Panc1 (cell line): ENCODE results near the gene GRK2. TPM values are rescaled to one million over a fixed set of nuclear protein-coding genes. Genes with fewer than 3 reads are reported as not detected.

ENCODE experiments used
- ATAC-seq: fragments of 200-7000 bp; cut with Tn5 transposase; 2 replicates; pipeline ENCODE4 v1.9.1; 2020; ENCODE audit warnings: mild to moderate bottlenecking, moderate library complexity
- BruUV-seq: library from RNA; stranded (reverse); fragments of 400-500 nt; replicated peaks from 2 replicates; lab custom pipeline; 2021; lab: Mats Ljungman, UMichigan
- CTCF ChIA-PET: fragments of 300-600 bp; sonication (Branson Sonifier 250); formaldehyde crosslinking; loops from one replicate; lab custom pipeline; 2022; ENCODE audit warnings: antibody characterized with exemption; lab: Charles Lee
- POLR2A ChIA-PET: fragments of 300-600 bp; sonication (Branson Sonifier 250); formaldehyde crosslinking; loops from one replicate; lab custom pipeline; 2022; ENCODE audit warnings: antibody characterized with exemption; lab: Charles Lee
- DNase-seq: peaks from one replicate; pipeline ENCODE4 v3.0.0-alpha.2; 2010; ENCODE audit warnings: low read depth, low spot score
- H3K27ac ChIP-seq: 2 replicates; pipeline ENCODE4 v1.5.1; 2011; ENCODE audit warnings: mild to moderate bottlenecking, low read length, inconsistent platforms
- H3K27me3 ChIP-seq: fragments of 200-500 bp; sonication (Bioruptor generic); 2 replicates; pipeline ENCODE4 v1.6.0; 2014; ENCODE audit warnings: low read length, inconsistent platforms; ENCODE audit not compliant: control insufficient read depth, insufficient read depth
- H3K36me3 ChIP-seq: fragments of 200-500 bp; sonication (Bioruptor generic); 2 replicates; pipeline ENCODE4 v1.5.1; 2014; ENCODE audit warnings: inconsistent platforms, mild to moderate bottlenecking, low read length, moderate library complexity; ENCODE audit not compliant: control insufficient read depth, insufficient read depth
- H3K4me1 ChIP-seq: 2 replicates; pipeline ENCODE4 v1.5.1; 2011; ENCODE audit warnings: inconsistent platforms, mild to moderate bottlenecking, low read length, moderate library complexity; ENCODE audit not compliant: control insufficient read depth, insufficient read depth
- H3K4me3 ChIP-seq, 2 experiments: 2 replicates each; pipeline ENCODE4 v1.5.1; 2011 to 2012; ENCODE audit warnings: low read depth in 2 of 2, low read length in 2 of 2, mild to moderate bottlenecking in 2 of 2, inconsistent platforms in 1 of 2, moderate library complexity in 1 of 2
- H3K9me3 ChIP-seq: fragments of 200-500 bp; sonication (Bioruptor generic); 2 replicates; pipeline ENCODE4 v1.5.1; 2014; ENCODE audit warnings: low read depth, mild to moderate bottlenecking, inconsistent platforms, low read length, moderate library complexity; ENCODE audit not compliant: control insufficient read depth, insufficient read depth
- CTCF ChIP-seq: fragments of 450-650 bp; IDR thresholded peaks from 2 replicates; pipeline ENCODE4 v1.5.1; 2017; ENCODE audit warnings: mild to moderate bottlenecking
- POLR2AphosphoS5 ChIP-seq: IDR thresholded peaks from 2 replicates; pipeline ENCODE4 v1.6.1; 2012; ENCODE audit warnings: mild to moderate bottlenecking, low read depth, low read length, moderate library complexity
- REST ChIP-seq, 2 experiments: IDR thresholded peaks; 2 replicates each; pipeline ENCODE4 v1.6.1; 2011 to 2012; ENCODE audit warnings: low read depth in 2 of 2, control low read depth in 1 of 2, low read length in 1 of 2, mild to moderate bottlenecking in 1 of 2, moderate library complexity in 1 of 2; ENCODE audit not compliant: insufficient read depth in 1 of 2
- SIN3A ChIP-seq: IDR thresholded peaks from 2 replicates; pipeline ENCODE4 v1.6.1; 2012; ENCODE audit warnings: low read depth, mild to moderate bottlenecking, low read length, moderate library complexity, borderline replicate concordance; ENCODE audit not compliant: insufficient read depth
- TCF7L2 ChIP-seq: IDR thresholded peaks from 2 replicates; pipeline ENCODE4 v1.6.1; 2011; ENCODE audit warnings: mild to moderate bottlenecking, low read depth, low read length, inconsistent platforms
- in situ Hi-C: cut with HindIII; loops from 2 replicates; pipeline ENCODE4 v1.10.0; 2016; ENCODE audit warnings: low sequenced_read_pairs, low pct_unique_long_range_greater_than_20kb
- intact Hi-C: fragments of 100-400 bp; cut with micrococcal nuclease; formaldehyde crosslinking; loops from one replicate; pipeline ENCODE4 v1.10.0; 2022; ENCODE audit not compliant: unreplicated experiment
- total RNA-seq: library from RNA; stranded (reverse); gene quantifications from one replicate; pipeline ENCODE4 v1.2.1, GENCODE V29; 2021; ENCODE audit not compliant: unreplicated experiment

The GRK2 gene
- total RNA-seq, 1 experiment from 2014 or later, result 103 TPM

GRCh38 chr11:67282155-67282875 lies 16.0 kb downstream of the GRK2 start:
- Histone ChIP-seq H3K9me3 (no peaks in the 10 kb centered on the region), H3K27me3 (no peaks in the 10 kb centered on the region), H3K27ac (no peak overlapping the region), H3K4me3 (no peak overlapping the region), H3K36me3 (peaks cover 7% of the 10 kb centered on the region; the same call in 1 of the 2 replicates), H3K4me1 (peaks cover 1% of the 10 kb centered on the region; the same call in 1 of the 2 replicates)
- TF ChIP-seq POLR2AphosphoS5, result no peak
- TF ChIP-seq REST (IDR thresholded peaks at IDR 0.05; ENCODE audit: insufficient read depth in 1 of 2, low read depth in 2 of 2, low read length in 1 of 2), result no peak
- TF ChIP-seq SIN3A, result no peak
- no peak for TF ChIP-seq CTCF
- TF ChIP-seq TCF7L2, result no peak
- ChIA-PET CTCF (interaction anchor here (0.6 kb wide), 1 partner anchor 131 kb away, joined by 7 read pairs; no protein-coding TSS in a partner anchor), POLR2A (no interaction called here)
- DNase-seq (no peak), ATAC-seq (no peak)
- BruUV-seq, result no TSS peak
- in situ Hi-C loops, result no loop called here
- intact Hi-C loops, result no loop called here

- H3K4me1 ChIP-seq, result peaks cover 3% of the 10 kb centered on the region
- no peak overlapping the region for H3K27ac ChIP-seq
- H3K9me3 ChIP-seq, result no peaks in the 10 kb centered on the region
- H3K4me3 ChIP-seq, result no peak overlapping the region
- no peak for TF ChIP-seq POLR2AphosphoS5
- no peak for TF ChIP-seq REST (IDR thresholded peaks at IDR 0.05; ENCODE audit: insufficient read depth in 1 of 2, low read depth in 2 of 2, low read length in 1 of 2)
- TF ChIP-seq TCF7L2, result no peak
- TF ChIP-seq CTCF, result no peak
- no peak for TF ChIP-seq SIN3A
- peaks cover 7% of the 10 kb centered on the region; the same call in 1 of the 2 replicates for H3K36me3 ChIP-seq
- intact Hi-C loops (no loop called here), in situ Hi-C loops (no loop called here)
- DNase-seq (no peak), ATAC-seq (no peak)
- CTCF ChIA-PET, result interaction anchor here (0.6 kb wide), 1 partner anchor 20 kb away, joined by 5 read pairs; no protein-coding TSS in a partner anchor
- POLR2A ChIA-PET, result no interaction called here
- BruUV-seq, result no TSS peak
- no peaks in the 10 kb centered on the region for H3K27me3 ChIP-seq
Observed at GRCh38 chr11:67282876-67283371, 16.7 kb downstream of the GRK2 start.
